Activated CD8-positive, alpha-beta memory T cell treated with anti-CD3 and anti-CD28 coated beads for 1 hour (primary cell): ENCODE measurements around the gene ATP8A1.

ENCODE experiments used
- DNase-seq, 2 donors: peaks; one replicate each; pipeline ENCODE4 v3.0.0-alpha.2; 2020; ENCODE audit warnings: low read depth in 1 of 2; ENCODE audit errors: extremely low read depth in 1 of 2

The ATP8A1 gene

GRCh38 chr4:42578187-42578586 lies 78.7 kb downstream of the ATP8A1 start:
- no peak for DNase-seq

- no peak for DNase-seq
Observed at GRCh38 chr4:42574870-42575430, 82.0 kb downstream of the ATP8A1 start.

- DNase-seq, result no peak
Observed at GRCh38 chr4:42573249-42573648, 83.7 kb downstream of the ATP8A1 start.

GRCh38 chr4:42570221-42570620 lies 86.7 kb downstream of the ATP8A1 start:
- no peak for DNase-seq

- peak; percentile 31 to 35 for DNase-seq
Observed at GRCh38 chr4:42568610-42569207, 88.2 kb downstream of the ATP8A1 start.

GRCh38 chr4:42566835-42567234 lies 90.1 kb downstream of the ATP8A1 start:
- DNase-seq, result no peak

GRCh38 chr4:42562016-42562415 lies 94.9 kb downstream of the ATP8A1 start:
- DNase-seq, result no peak

- no peak for DNase-seq
Observed at GRCh38 chr4:42561031-42561430, 95.9 kb downstream of the ATP8A1 start.

- DNase-seq, result no peak
Observed at GRCh38 chr4:42560467-42560861, 96.4 kb downstream of the ATP8A1 start.

GRCh38 chr4:42558156-42558555 lies 98.7 kb downstream of the ATP8A1 start:
- no peak for DNase-seq

GRCh38 chr4:42555828-42556227 lies 101.1 kb downstream of the ATP8A1 start:
- DNase-seq, result no peak

- DNase-seq, result no peak
Observed at GRCh38 chr4:42554072-42554471, 102.8 kb downstream of the ATP8A1 start.

GRCh38 chr4:42549896-42550295 lies 107.0 kb downstream of the ATP8A1 start:
- no peak for DNase-seq

- DNase-seq, result no peak
Observed at GRCh38 chr4:42547805-42548204, 109.1 kb downstream of the ATP8A1 start.

GRCh38 chr4:42543762-42544161 lies 113.1 kb downstream of the ATP8A1 start:
- DNase-seq, result no peak

GRCh38 chr4:42543126-42543525 lies 113.8 kb downstream of the ATP8A1 start:
- no peak for DNase-seq

- no peak for DNase-seq
Observed at GRCh38 chr4:42541647-42542046, 115.3 kb downstream of the ATP8A1 start.

- DNase-seq, result no peak
Observed at GRCh38 chr4:42533042-42533441, 123.9 kb downstream of the ATP8A1 start.

- DNase-seq, result no peak
Observed at GRCh38 chr4:42531341-42532030, 125.4 kb downstream of the ATP8A1 start.

- DNase-seq, result no peak
Observed at GRCh38 chr4:42523066-42523718, 133.7 kb downstream of the ATP8A1 start.

GRCh38 chr4:42519803-42520417 lies 137.0 kb downstream of the ATP8A1 start:
- no peak for DNase-seq
